GM18858 (cell line): ENCODE data around the gene SLC16A3.
"Not testable (repeated sequence)": the region's sequence is repeated elsewhere in the genome, so short reads cannot be mapped to it uniquely, and the experiment has no call there.

Source experiments
- ATAC-seq: cut with Tn5 transposase; IDR thresholded peaks from one replicate; pipeline ENCODE4 v1.9.1; 2021; ENCODE audit not compliant: unreplicated experiment

SLC16A3 gene

GRCh38 chr17:82245134-82246039, 16.5 kb downstream of the SLC16A3 start:
- ATAC-seq: no peak

GRCh38 chr17:82246040-82246364, 17.2 kb downstream of the SLC16A3 start:
- ATAC-seq: no peak

- no peak for ATAC-seq
Measured at GRCh38 chr17:82246365-82247181, 17.7 kb downstream of the SLC16A3 start.

GRCh38 chr17:82247182-82247823, 18.5 kb downstream of the SLC16A3 start:
- ATAC-seq: no peak

- ATAC-seq: no peak
Measured at GRCh38 chr17:82247856-82248671, 19.2 kb downstream of the SLC16A3 start.

GRCh38 chr17:82248815-82249674, 20.2 kb downstream of the SLC16A3 start:
- ATAC-seq: no peak

- ATAC-seq: no peak
Measured at GRCh38 chr17:82249896-82250581, 21.2 kb downstream of the SLC16A3 start.

- ATAC-seq: no peak
Measured at GRCh38 chr17:82250868-82251500, 22.1 kb downstream of the SLC16A3 start.

GRCh38 chr17:82252511-82253178, 23.8 kb downstream of the SLC16A3 start:
- no peak for ATAC-seq

- ATAC-seq: no peak
Measured at GRCh38 chr17:82253179-82253544, 24.3 kb downstream of the SLC16A3 start.

- ATAC-seq: not testable (repeated sequence)
Measured at GRCh38 chr17:82254096-82254495, 25.3 kb downstream of the SLC16A3 start.

GRCh38 chr17:82254746-82255145, 25.9 kb downstream of the SLC16A3 start:
- ATAC-seq: not testable (repeated sequence)

- no peak for ATAC-seq
Measured at GRCh38 chr17:82255402-82255972, 26.6 kb downstream of the SLC16A3 start.

GRCh38 chr17:82256242-82256885, 27.5 kb downstream of the SLC16A3 start:
- no peak for ATAC-seq

GRCh38 chr17:82257473-82257872, 28.6 kb downstream of the SLC16A3 start:
- ATAC-seq: no peak

- no peak for ATAC-seq
Measured at GRCh38 chr17:82258555-82258954, 29.7 kb downstream of the SLC16A3 start.
